Osteoblast (primary cell): ENCODE results near the gene PRKAG3. TPM values are rescaled to one million over a fixed set of nuclear protein-coding genes. Genes with fewer than 3 reads are reported as not detected.

Experiments
- DNase-seq: peaks from one replicate; pipeline ENCODE4 v3.0.0; 2011; ENCODE audit warnings: low spot score, mixed read lengths; ENCODE audit not compliant: insufficient read length; ENCODE audit errors: missing footprints
- H2AFZ ChIP-seq: 2 replicates; pipeline ENCODE4 v1.6.0; 2011; ENCODE audit warnings: mild to moderate bottlenecking, low read length
- H3K27ac ChIP-seq: 2 replicates; pipeline ENCODE4 v1.5.1; 2011; ENCODE audit warnings: mild to moderate bottlenecking, low read depth, low read length, moderate library complexity
- H3K27me3 ChIP-seq: 2 replicates; pipeline ENCODE4 v1.6.0; 2012; ENCODE audit warnings: mild to moderate bottlenecking, control low read depth, inconsistent platforms, low read length, moderate library complexity; ENCODE audit not compliant: insufficient read depth
- H3K36me3 ChIP-seq: 2 replicates; pipeline ENCODE4 v1.5.1; 2011; ENCODE audit warnings: mild to moderate bottlenecking, low read length, control low read depth, moderate library complexity; ENCODE audit not compliant: insufficient read depth
- H3K4me1 ChIP-seq: 2 replicates; pipeline ENCODE4 v1.5.1; 2011; ENCODE audit warnings: mild to moderate bottlenecking, low read length, control low read depth, moderate library complexity; ENCODE audit not compliant: insufficient read depth
- H3K4me2 ChIP-seq: 2 replicates; pipeline ENCODE4 v1.6.0; 2011; ENCODE audit warnings: mild to moderate bottlenecking, low read length; ENCODE audit not compliant: insufficient read depth
- H3K4me3 ChIP-seq: fragments of 200-600 bp; sonication (generic); 3 replicates; pipeline ENCODE4 v1.5.1; 2012; ENCODE audit warnings: mild to moderate bottlenecking, low read length, inconsistent platforms; ENCODE audit not compliant: insufficient read depth
- H3K79me2 ChIP-seq: 2 replicates; pipeline ENCODE4 v1.6.0; 2012; ENCODE audit warnings: mild to moderate bottlenecking, low read length, control low read depth, inconsistent platforms; ENCODE audit not compliant: insufficient read depth
- H3K9me3 ChIP-seq: 2 replicates; pipeline ENCODE4 v1.5.1; 2011; ENCODE audit warnings: low read depth, low read length, control low read depth
- H4K20me1 ChIP-seq: 2 replicates; pipeline ENCODE4 v1.6.0; 2012; ENCODE audit warnings: mild to moderate bottlenecking, low read length, control low read depth; ENCODE audit not compliant: insufficient read depth
- CTCF ChIP-seq: IDR thresholded peaks from 2 replicates; pipeline ENCODE4 v1.5.1; 2011; ENCODE audit warnings: mild to moderate bottlenecking, low read depth, low read length, moderate library complexity; ENCODE audit errors: extremely low read depth
- total RNA-seq: library from RNA; depleted of rRNA; stranded (reverse); fragments of >200 nt; gene quantifications from 2 replicates; pipeline ENCODE4 v1.2.3, GENCODE V29; 2012

The PRKAG3 gene
- total RNA-seq, 1 donor: under 0.01 TPM

GRCh38 chr2:218859556-218859987 is 28.0 kb upstream of the PRKAG3 start, which contains the start of gene WNT6:
Gene WNT6 (plus strand): TSS chr2:218859805. CDS start chr2:218860038, 233 bp downstream.
- no peaks in the 10 kb centered on the region for H3K79me2 ChIP-seq
- H3K9me3 ChIP-seq: no peaks in the 10 kb centered on the region
- no peak within 1 kb of the TSS for H3K4me3 ChIP-seq
- no peak for TF ChIP-seq CTCF
- H3K36me3 ChIP-seq: no peaks in the 10 kb centered on the region
- no peak within 1 kb of the TSS for H3K4me2 ChIP-seq
- peak; percentile 82 for DNase-seq
- H4K20me1 ChIP-seq: no peaks in the 10 kb centered on the region
- no peak within 1 kb of the TSS for H3K27ac ChIP-seq
- no peak within 1 kb of the TSS for H2AFZ ChIP-seq
- H3K4me1 ChIP-seq: no peaks in the 10 kb centered on the region
- peaks cover 72% of the 10 kb centered on the region for H3K27me3 ChIP-seq

- H3K27me3 ChIP-seq: peaks cover 78% of the 10 kb centered on the region
- no peak for TF ChIP-seq CTCF
Observed at GRCh38 chr2:218858671-218859555, 27.3 kb upstream of the PRKAG3 start.

GRCh38 chr2:218858138-218858445 is 26.5 kb upstream of the PRKAG3 start:
- Histone ChIP-seq H3K4me3 (no peak overlapping the region), H3K9me3 (no peaks in the 10 kb centered on the region), H4K20me1 (no peaks in the 10 kb centered on the region), H3K4me1 (peaks cover 6% of the 10 kb centered on the region), H3K36me3 (no peaks in the 10 kb centered on the region), H2AFZ (no peak overlapping the region), H3K27ac (no peak overlapping the region), H3K4me2 (no peak overlapping the region), H3K27me3 (peaks cover 82% of the 10 kb centered on the region), H3K79me2 (no peaks in the 10 kb centered on the region)
- TF ChIP-seq CTCF: no peak
- DNase-seq: peak; percentile 70

More at GRCh38 chr2:218858671-218859555, 27.3 kb upstream of the PRKAG3 start:
- H3K4me2 ChIP-seq: no peak overlapping the region
- DNase-seq: peak; percentile 67
- H3K27ac ChIP-seq: no peak overlapping the region
- H3K79me2 ChIP-seq: no peaks in the 10 kb centered on the region
- no peaks in the 10 kb centered on the region for H4K20me1 ChIP-seq
- no peaks in the 10 kb centered on the region for H3K36me3 ChIP-seq
- H3K4me1 ChIP-seq: no peaks in the 10 kb centered on the region
- H3K4me3 ChIP-seq: no peak overlapping the region
- H2AFZ ChIP-seq: no peak overlapping the region
- H3K9me3 ChIP-seq: no peaks in the 10 kb centered on the region

GRCh38 chr2:218857371-218858137 is 26.0 kb upstream of the PRKAG3 start:
- TF ChIP-seq CTCF: no peak
- H3K27ac ChIP-seq: no peak overlapping the region
- no peaks in the 10 kb centered on the region for H4K20me1 ChIP-seq
- H3K27me3 ChIP-seq: peaks cover 83% of the 10 kb centered on the region
- H3K36me3 ChIP-seq: no peaks in the 10 kb centered on the region
- H3K79me2 ChIP-seq: no peaks in the 10 kb centered on the region
- peak; percentile 72 for DNase-seq
- no peak overlapping the region for H3K4me2 ChIP-seq
- H3K4me1 ChIP-seq: peaks cover 8% of the 10 kb centered on the region
- H3K9me3 ChIP-seq: no peaks in the 10 kb centered on the region
- no peak overlapping the region for H2AFZ ChIP-seq
- no peak overlapping the region for H3K4me3 ChIP-seq
